NCI-H187 (cell line): ENCODE measurements around the gene CD44.

ENCODE experiments used
- DNase-seq, 2 experiments: peaks; one replicate each; lab custom pipeline; 2025; lab: John Stamatoyannopoulos, UW

CD44 gene

DNA sequence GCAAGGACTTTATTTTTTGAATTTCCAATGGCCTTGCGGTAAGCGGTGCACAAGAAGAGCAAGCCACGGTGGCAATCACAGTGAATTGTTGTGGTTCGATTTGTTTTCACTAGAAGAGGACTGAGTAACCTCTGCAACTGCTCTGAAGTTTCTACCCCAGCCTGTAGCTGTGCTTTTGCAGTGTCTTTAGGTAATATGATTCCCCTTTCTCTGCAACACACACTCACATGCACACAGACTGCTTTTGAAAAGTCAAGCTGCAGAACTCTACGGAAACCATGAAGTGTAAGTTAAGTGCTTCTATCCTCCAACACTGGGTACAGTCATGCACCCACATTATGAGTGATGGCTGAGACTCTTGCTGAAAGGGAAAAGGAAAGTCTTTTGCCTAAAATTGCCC is 38.4 kb downstream of the CD44 start:
- peak in 1 of 2 experiments; percentile 53 for DNase-seq

DNA sequence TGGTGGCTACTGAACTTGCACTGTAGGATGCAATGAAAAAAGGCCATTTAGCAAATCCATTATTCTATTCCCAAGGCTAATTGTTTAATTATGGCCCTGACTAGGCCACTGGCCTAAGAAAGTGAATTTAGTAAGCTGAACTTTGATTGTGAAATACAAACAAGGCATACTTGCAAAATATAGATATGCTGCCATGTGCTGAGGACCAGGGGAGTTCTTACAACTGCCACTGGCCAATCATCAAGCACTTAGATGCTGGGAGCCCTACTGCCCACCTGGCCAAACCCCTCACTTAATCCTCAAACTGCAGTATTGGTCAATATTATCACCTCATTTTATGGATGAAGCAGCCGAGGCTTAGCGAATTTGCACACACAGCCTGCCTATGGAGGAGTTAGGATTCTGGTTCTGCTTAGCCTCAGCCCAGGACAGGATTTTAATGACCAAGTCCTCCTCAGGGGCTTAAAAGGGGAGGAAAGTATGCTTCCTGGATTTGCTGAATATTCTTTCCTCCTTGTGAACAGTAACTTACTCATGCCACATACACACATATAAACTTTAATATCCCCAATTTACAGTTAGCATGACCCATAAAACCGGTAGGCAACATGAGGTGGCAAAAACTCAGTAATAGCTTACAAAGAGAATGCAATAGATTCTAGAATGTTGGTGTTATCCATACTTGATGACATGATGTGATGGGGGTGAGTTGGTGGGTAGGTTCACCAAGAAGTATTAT is 39.3 kb downstream of the CD44 start:
- DNase-seq = no peak

DNA sequence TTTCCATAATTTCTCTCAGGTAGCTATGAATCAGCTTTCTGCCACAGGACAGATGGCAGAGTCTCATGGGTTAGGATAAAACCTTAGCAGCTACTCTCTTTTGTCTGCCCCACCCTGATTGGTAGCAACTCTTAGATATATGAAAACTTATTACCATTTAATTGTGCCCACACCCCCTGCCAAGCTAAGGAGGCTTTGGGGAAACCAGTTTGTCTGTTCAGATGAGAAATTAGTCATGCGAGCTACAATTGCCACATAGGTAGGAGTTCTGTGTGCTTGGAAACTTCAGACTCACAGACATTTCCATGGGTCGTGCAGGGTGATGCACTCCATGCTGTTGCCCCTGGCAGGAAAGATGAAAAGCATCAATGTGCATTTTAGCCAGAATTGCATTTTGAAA is 39.9 kb downstream of the CD44 start:
- no peak for DNase-seq

DNA sequence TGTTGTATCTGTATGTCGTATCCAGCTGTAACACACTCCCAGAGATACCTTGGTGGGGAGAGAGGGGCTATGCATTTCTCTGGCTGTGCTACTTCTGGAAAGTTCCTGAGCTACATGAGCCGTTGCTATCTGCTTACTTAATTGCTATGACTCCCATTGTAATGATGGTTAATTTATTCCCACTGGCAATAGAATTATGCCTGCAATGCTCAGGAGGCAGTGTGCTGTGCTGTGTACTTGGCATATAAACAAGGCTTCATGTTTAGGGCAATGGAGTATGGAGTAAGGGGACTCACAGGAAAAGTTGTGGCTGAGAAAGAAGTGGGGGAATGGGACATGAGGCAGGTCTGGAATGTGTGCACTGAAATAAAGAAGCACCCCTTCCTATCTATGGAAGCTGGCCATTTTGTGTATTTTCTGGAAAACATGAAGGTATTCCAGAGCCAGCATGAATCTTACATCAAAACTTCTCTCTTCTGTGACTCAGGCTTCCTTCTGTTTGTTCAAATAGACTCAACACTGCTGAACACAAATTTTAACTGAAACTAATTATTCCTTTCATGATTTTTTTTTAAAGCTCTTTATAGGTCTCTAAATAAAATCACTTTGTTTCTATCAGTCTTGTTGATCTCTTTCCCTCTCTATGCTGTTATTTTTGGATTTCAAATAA is 40.6 kb downstream of the CD44 start:
- DNase-seq = no peak

DNA sequence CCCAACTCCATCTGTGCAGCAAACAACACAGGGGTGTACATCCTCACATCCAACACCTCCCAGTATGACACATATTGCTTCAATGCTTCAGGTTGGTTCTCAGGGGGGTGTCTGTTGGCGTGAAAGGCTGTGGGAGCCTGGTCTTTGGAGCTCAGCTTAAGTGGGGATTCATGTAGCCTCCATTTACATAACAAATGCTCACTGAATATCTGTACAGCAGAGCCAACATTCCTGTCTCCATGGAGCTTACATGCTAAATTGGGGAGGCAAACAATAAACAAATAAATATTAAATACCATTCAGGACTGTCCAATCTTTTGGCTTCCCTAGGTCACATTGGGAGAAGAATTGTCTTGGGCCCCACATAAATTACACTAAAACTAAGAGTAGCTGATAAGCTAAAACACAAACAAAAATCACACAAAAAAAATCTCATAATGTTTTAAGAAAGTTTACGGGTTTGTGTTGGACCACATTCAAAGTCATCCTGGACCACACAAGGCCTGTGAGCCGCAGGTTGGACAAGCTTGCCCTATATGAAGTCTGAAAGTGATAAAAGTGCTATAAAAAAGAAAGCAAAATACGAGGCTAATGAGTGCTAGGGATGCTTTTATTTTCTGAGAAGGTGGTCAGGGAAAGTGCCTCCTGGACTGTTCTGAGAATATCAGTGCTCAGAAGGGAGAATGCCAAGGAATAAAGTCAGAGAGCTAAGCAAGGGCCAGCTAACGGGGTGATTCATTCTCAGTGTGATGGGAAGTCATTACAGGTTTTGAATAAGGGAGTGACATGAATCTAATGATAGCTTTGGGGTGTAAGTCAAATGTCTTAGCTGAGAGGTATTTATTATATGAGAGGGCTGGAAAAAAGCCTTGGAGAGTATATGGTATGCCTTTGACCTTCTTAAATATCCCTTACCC is 41.6 kb downstream of the CD44 start:
- no peak for DNase-seq

DNA sequence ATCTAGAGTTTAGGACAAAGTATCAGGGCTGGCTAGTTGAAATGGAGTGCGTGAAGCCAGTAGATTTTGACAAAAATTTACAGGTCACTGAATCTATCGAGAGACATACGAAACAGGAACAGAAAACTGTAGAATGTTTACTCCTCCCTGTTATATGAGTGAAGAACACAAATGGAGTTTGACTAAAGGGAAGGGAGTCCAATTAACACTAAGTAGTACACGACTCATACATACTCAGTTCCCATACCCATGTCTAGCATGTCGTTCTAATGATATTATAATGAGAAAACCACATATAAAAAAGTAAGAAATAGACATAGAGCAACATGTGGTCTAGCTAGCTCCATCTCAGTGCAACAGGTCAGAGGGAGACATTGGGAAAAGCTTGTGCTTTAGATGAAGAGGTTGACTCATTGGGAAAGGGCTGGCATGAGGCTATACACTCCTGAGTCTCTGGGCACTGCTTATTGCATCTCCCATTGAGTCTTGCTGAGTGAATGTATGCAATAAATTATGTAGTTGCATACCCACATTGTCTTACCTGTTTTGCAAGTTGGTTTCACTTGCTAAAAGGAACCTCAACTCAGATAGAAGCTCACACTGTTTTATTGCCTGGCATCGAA is 43.5 kb downstream of the CD44 start:
- DNase-seq = no peak

DNA sequence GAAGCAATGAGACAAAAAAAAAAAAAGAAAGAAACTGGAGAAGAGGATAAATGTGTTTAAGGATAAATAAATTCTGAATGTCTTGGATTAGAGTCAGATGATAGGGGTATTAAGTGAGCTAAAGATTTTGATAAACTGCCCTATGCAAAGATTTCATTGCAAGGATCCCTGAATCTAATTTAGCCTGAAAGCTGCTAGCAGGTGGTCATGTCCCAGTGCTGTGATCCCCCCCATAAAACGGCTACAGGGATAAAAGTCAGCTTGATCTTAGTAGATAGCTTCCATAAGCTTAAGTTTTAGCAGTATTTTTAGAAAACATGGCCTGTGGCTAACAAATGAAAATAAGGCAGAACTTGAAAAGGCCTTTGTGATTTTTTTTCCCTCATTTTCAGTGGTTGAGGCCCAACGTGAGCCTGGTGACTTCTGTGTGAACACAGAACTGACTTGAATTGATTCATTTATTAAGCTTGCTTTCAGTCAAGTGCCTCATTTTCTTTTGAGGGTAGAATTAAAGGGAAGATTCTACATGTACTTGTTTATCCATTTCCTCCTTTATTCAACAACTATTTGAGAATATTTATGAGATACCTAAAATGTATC is 44.5 kb downstream of the CD44 start:
- DNase-seq = no peak

DNA sequence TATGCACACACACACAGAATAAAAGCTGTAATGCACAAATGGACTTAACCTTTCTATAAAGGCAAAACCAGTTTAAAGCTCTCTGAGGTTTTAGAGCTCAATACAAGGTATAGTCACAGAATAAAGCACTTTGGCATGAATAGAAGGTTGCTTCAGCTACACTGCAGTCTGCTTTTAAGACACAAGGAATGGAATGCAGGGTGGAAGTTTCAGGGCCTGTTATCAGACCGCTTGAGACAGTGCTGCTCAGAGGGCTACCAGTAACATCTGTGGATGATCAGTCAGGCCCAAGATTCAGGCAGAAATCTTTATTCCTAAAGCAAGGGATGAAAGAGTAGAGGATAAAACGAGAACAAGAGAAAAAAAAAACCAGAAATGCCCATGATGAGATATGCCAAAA is 46.7 kb downstream of the CD44 start:
- DNase-seq = no peak

DNA sequence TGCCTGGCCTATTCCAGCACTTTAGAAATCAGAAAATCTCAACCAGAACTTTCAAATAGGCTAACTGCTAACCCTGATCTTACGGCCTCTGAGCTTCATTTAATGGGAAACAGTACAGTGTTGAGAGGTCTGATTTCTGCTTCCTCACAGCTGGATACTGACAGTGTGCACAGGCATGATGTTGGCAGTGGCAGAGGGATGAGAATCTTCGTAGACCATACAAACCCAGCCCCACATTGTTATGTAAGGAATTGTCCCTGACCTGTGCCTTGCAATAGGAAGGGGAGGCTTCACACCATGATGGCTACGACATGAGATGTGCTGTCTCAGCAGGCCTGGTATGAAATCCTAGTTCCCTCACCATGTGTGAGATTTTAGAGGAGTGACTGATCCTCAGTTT is 49.0 kb downstream of the CD44 start:
- no peak for DNase-seq

DNA sequence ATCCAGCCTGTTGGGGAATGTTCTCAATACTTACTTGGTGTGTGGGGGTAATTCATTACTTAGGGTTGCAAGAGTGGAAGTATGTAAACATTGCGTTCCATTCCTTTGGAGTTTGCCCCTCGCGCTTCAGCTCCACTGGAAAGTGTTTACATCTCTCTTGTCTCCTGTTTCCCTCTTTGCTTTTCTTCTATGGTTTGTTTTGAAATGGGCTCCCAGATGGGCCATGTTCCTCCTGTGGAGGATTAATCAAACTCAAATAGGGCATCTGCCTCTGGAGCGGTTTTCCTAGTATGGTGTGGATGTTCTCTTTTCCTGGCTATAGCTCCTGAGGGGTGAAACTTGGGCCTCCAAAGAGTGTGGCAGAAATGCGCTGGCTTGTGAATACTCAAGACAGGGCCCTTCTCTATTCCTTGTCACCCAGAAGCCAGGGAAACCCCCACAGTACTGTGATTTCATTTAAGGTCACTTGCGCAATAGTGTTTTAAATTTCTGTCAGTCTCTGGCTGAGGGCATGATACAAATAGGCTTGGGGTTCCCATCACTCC is 51.9 kb downstream of the CD44 start:
- DNase-seq = no peak

DNA sequence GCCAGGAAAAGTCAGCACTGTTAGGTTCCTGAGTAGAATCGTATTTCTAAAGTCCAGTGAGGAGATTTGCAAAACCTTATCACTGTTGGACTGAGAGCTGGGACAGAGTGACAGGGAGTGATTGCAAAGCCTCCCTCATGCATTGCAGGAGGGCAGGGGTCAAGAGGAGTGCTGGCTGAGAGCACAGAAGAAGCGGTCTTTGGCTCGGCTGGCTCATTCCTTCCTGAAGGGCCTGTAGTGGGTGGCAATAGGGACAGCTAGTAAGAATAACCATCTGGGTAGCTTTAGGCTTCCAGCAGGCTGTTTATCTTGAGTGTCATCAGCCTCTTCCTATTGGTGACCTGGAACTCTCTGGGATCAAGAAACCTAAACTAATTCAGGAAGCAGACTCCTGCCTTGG is 53.4 kb downstream of the CD44 start:
- no peak for DNase-seq

DNA sequence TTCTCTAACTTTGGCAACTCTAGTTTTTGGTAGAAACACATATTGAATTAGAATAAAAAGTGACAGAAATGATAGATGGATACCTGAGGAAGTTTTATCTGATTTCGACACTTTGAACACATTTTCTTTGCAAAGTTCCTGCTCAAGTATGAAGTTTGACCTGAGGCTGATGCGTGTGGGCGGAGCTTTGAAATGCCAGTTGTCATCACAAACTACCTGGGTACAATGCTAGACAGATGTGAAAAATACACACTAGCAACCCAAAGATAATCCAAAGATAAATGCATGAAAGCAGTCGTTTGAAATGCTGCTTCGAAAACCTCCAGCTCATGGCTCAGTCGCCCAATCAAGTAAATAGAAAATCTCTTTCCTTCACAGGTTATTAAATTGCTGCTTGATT is 54.8 kb downstream of the CD44 start:
- no peak for DNase-seq

DNA sequence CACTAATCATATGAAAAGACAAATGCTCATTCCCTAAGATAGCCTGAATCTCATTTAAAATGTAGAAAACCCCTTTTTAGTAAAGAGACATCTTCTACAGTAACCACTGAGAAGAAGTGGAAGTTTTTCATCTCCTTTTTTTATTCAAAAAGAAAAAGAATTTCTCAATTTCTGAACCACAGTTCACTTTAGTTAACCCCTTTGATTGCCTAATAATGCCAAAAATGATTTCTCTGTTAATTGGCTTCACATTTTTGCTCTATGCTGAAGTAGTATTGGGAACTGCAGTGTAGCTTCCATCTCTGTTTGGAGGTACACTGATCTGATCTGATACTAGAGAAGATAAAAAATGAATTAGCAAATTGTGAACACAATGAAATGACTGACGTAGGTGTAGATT is 58.3 kb downstream of the CD44 start:
- no peak for DNase-seq

DNA sequence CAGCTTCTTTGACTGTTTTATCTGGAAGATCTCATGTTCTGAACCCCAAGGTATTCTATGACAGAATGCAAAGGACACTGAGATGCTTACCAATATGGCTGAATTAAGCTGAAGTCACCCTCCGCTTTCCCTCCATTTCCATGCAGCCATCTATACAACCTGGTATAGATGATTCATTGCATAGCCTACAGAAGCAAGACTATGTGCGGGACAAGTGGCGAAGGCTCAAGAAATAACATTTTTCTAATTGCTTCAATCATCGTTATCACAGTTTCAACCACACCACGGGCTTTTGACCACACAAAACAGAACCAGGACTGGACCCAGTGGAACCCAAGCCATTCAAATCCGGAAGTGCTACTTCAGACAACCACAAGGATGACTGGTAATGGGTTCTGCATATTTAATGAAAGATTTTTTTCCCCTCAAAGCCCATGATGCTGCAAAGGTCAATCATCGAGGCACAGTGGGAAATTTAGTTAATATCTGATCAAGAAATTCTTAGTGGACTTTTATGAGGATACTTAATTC is 61.9 kb downstream of the CD44 start:
- DNase-seq = no peak

DNA sequence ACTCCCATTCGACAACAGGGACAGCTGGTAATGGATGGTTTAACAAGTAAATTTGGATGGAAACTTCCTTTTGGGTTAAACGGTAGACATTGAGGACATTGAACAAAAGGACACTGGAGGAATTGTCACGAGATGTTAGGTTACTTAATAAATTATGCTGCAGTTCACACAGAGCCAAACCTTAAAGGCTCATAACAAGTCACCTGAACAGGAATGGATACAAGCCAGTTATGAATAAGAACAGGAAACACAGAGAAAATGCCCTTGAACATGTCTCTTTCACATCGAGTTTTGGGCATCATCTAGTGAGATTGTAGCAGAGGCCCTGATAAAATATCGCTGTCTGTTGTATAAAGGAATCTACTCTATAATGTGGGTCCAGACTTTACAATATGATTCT is 65.6 kb downstream of the CD44 start:
- DNase-seq = no peak

DNA sequence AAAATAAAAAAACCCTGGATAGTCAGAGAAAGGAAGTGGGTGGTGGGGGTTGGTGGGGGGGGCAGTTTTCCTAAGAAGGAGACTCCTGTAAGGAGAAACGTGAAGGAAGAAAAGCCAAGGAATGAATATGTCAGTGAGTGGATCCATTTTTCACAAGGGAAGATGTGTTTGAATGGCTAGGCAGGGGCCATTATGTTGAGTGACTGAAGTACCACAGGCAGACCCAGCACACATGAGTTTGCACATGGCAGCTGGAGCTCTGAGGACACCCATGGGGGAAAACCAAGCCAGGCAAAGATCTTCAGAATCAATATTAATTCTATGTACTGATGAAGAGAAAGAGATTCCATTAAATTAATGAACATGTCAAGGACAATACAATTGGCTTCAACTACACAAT is 67.6 kb downstream of the CD44 start:
- no peak for DNase-seq

DNA sequence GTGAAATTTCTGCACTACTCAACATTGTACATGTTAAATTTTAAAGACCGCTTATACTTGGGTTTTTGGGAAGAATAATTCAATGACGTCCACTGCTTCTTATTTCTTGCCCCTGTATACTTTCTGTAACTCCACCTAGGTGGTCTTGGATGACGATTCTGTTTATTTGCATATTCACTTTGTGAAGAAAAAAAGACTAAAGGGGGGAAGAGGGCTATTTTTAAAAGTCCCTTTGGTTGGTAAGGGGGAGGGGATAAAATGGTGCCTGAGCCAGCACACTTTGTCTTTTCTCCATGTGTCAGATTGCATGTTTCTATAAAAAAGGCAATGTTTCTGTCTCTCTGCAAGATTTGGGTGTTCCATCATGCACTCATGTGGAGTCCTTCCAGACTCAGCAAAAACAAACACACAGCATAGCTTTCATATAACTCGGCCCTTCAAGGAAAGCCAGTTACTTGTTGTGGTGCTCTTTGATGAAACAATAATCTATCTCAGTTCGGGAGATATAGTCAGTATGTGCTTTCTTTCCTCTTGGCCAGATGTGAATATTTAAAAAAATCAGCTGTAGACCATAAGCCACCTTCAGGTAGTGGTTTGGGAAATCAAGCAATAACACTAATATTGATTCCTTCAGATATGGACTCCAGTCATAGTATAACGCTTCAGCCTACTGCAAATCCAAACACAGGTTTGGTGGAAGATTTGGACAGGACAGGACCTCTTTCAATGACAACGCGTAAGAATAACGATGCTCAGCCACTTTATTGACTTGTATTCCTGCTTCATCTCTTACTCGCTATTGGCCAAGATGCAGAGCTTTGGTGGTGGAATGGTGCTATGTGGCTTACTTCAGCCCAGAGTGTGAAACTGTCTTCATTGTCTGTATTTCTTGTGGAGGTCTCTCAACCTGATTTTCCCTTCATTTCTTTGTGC is 68.8 kb downstream of the CD44 start:
- DNase-seq = no peak

DNA sequence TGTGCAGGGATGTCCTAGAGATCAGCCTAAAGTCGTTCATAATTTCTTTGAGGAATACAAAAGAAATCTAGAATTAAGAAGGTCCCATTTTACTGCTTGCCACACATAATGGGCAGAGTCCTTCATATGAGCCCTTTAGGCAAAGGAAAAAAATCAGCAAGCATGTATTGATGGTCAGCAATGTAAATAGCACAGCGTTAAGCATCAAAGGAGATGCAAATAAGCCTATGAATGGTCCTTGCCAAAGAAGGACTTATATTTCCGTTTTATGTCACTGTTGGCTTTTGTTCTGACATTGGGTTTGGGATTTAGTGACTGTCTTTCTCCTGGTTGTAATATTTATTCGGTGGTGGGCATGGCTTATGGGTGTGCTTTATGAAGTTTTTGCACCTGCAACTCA is 69.8 kb downstream of the CD44 start:
- no peak for DNase-seq

DNA sequence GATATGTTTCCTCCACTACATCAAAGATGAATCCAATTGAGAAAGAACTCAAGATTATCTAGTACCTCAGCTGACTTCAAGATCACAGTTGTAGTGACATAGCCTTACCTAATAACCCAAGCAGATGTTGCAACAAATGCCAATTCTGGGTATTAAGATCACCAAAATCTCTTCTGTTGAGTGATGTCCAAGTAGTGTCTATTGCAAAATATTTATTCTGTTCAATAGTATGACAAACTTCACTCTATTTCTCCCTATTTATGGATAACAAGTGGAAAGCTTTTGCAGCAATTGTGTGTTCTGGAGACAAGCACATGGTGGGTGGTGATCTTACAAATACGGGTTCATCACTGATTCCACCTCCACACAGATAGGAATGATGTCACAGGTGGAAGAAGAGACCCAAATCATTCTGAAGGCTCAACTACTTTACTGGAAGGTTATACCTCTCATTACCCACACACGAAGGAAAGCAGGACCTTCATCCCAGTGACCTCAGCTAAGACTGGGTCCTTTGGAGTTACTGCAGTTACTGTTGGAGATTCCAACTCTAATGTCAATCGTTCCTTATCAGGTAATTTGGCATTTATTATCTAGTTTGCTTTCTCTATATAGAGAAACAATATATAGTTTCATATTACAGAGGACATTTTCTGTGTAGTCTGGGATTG is 72.0 kb downstream of the CD44 start:
- no peak for DNase-seq

DNA sequence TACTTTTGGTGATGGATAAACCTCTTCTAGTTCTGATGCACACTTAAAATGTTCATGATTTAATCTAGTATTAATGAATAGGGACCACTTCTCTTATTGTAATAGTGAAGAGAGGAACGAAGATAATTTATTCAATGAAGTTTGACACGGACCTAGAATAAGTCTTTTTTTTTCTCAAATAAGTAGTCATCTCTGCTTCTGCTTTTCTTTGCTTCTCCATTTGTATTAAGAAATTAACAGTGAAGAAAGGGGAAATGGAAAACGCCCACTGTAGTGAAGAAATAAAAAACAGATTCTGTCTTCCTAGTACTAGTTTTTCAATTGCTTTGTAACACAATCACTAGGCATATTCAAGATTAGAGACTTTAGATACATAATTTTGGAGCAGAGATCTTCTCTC is 73.0 kb downstream of the CD44 start:
- no peak for DNase-seq
